Amniotic stem cell (primary cell): Measurements from ENCODE around the gene CNTN5.
"Not testable (repeated sequence)": the region's sequence is repeated elsewhere in the genome, so short reads cannot be mapped to it uniquely, and the experiment has no call there.

Experiments
- DNase-seq: peaks from one replicate; lab custom pipeline; 2025; lab: John Stamatoyannopoulos, UW

Gene CNTN5

DNA sequence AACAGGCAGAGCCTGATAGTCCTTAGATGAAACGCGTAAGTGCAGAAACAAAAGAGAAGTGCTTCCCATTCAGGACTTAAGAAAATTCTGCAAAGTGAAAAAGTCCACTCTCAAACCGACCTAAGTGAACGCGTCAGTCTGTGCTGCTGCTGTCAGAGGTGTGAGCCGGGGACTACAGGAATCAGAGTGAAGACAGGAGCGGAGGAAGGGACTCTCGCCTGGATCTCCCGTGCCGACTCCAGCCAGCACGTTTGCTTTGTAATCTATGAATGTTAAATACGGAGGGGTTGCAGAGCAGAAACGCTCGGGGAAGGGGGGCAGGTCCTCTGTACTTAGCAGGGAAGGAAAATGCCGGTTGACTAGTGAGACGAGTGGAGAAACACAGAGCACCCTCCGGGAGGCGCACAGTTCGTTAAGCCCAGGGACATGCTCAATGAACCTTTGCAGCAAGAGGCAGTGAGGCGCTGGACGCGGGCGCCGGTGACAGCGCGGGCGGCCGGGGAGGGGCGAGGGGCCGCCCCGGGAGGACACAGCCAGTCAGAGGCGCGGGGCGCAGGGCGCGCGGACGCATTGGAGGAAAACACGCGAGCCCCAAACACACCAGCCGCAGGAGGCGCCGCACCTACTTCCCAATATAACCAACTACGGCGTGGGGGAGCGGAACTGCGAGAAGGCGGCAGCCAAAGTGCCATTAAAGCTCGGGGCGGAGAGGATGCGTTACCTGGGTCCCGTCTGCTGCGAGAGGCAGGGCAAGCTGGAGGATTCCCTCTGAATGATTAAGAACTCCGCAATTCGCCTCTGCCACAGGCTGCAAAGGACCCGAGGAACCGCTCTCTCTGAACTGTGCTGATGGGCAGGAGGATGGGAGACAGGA, at the start of gene CNTN5:
Gene CNTN5, plus strand, starts transcription at position 598 of the 874 bp plus-strand sequence.
- no peak for DNase-seq

DNA sequence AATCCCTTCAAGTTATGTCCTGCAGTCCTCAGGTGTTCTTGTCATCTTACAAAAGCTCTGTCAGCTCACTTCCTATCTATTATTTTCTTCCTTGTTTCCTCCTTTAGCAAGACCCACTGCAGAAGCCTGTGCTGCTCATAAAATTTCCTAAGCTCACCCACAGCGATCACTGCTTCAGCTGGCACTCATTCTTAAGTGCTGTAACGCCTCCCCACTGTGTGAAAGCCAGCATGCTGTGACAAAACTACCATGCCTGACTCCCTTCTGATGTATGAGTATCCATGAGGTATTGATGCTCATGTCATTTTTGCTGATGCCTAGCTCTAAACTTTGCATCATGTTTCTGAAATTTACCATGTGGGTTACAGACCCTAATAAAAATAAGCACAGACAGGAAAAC, 41.5 kb upstream of the CNTN5 start:
- DNase-seq = no peak

DNA sequence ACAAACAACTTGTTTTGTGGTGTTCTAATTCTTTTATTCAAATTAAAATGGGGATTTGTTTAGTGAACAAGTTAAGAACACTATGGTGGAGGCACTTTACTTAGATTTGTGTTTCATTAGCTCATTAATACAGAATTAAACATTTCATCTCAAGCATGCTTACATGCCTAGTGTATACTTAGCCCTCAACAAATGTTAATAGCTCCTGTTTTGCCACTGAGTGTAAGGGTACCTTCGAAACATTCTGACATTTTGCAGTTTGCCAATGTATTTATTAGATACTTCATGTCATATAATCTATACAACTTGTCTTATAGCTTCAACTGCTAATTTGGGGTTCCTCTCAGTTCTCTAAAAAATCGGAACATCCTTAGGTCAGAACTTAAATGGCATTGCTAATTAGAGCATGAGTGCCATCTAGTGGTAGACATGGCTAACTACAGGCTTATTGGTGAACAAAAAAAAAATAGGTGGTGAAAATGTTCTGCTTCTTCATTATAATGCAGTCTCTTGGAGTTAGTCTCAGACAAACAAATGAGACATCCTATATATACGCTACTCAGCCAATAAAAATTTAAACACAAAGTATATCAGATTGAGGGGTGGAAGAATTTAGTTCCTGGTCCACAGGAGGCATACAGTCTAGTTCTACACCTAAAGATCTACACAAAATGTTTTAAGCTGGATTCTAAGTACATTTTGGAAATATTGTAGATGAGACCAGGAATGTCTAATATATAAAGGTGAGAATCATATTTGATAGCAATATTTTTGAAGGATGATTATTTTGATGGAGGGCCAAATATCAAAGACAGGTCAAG, 4.9 kb upstream of the CNTN5 start:
- DNase-seq = no peak

DNA sequence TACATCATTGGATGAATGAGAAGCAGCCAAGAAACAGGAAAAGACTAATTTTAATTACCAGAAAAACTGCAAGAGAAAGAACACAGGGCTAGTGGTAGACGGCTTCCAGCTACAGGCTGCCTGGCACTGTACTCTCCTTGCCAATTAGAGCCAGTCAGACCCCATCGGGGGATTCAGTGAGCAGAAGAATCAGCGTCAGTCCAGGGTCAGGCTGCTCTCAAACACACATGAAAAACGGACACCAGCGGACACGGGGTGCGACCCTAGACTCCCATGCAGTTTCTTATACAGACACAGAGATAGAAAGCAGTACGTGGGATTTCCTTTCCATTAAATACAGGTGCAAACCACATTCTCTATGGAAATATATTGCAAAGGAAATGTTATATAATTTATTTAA, 1.1 kb upstream of the CNTN5 start:
- no peak for DNase-seq

DNA sequence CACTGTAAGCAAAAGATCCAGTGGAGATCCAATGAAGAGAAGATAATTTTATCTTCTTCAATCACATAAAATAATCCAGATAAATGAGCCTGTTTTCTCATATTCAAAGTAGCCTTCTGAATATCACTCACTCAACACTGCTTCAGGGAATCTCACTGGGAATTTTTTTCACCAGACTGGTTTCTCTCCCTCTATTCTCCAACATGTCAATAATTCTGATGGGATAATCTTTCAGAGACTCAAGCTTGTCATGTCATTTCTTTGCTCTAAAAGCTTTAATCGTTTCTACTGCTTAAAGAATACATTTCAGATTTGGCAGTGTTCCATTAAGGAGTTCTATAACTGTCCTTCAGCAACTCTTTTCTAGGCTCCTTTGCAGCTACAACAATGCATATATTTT, 16.3 kb downstream of the CNTN5 start:
- DNase-seq = no peak

DNA sequence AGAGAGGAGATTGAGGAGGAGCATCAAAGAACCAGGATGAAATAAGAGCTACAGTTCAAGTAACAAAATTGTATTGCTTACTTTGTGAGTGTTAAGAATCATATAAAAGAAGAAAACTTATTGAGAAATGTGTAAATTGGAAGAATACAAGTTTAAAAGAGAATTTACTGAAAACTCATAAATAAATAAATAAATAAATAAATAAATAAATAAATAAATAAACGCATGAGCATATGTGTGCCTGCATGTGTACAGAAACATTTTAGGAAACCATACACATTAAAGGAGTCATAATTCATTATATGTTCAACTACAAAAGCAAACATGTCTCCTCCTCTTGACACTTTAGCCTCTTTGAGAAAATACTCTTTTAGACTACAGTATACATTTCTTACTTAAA, 42.6 kb downstream of the CNTN5 start:
- DNase-seq = no peak

DNA sequence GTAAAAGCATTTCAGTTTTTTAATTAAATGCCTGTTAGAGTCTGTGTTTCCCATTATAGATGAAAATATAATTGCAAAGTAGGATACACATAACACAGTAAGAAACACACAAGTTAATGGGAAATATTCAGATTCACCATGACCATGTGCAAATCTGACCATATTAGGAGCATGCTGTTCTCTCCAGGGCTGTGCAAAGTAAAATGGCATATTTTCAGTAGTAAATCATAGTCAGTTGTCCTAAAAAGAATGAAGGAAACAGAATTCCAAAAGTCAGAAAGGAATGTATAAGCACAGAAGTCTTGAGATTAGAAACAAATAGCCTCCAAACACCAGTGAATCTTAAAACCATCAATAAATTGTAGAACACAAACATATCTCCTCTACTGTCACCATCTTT, 44.4 kb downstream of the CNTN5 start:
- DNase-seq = no peak

DNA sequence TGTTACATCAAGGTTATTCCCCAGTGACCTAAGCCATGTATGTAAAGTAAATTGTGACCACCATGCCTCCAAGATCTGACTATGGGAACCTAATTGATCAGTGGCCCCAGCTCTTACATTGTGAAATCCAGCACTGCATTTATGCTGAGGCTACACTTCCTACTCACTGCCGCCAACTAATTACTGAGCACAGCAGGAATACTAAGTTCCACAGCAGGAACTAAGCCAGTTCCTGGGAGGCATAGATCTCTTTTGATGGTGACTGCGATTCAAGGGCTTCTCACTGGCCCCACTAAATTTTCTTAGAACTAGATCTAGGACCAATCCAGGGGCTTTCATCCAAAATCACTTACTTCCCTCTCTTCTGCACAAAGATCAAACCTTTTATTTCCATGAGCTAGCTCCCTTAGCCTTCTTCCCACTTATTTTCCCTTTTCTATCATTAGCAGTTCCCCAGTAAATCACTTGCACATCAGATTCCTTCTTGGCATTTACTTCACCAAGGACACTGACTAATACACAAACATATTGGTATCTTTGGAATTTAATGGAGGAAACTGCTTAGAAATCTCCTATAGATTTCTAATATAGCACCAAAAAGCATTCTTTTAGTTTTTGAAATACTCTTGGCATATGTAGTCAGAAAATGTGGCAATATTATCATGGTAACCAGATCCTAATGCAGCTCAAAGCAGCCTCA, 46.0 kb downstream of the CNTN5 start:
- no peak for DNase-seq

DNA sequence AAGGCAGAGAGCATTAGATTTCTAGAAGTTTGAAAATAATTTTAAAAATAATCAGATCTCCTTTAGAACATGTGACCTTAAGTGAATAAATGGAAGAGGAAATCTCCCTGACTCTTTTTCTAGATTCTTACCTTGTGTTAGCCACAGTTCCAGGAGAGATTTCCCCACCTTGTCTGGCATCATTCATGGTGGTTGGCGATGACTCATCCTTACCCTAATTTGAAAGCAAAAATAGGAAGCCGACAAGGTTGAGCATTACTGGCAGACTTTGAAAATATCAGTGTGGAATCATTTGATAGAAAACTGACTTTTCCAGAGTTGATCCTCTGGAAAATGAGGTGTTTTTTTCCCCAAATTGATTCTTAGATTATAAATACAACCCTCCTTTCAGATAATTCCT, 48.1 kb downstream of the CNTN5 start:
- no peak for DNase-seq

DNA sequence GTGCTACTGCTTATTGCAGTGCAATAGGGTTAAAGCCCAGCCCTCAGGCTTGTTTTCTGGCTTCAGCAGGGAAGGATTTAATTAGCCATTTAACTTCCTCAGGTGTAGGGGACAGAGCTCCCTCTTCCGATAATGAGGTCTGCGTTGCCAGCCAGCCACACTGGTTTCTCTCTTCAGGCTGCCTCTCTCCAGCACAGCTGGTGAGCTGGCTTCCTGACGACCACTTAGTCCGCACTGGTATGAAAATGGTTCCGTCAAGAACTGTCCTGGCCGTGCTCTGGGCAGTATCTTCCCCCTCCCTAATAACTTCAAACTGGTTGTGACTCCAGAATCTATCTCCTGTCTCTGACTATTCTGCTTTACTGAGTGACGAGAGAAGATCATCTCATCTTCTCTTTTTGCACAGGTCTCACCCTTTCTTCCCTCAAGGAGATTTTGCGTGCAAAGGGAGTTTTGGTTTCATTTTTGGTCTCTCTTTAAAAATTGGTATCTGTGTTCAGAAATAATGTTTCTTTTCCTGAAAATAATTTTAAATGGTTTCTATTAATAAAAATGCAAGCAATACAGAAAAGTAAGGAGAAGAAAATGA, 49.2 kb downstream of the CNTN5 start:
- DNase-seq = peak; percentile 1

DNA sequence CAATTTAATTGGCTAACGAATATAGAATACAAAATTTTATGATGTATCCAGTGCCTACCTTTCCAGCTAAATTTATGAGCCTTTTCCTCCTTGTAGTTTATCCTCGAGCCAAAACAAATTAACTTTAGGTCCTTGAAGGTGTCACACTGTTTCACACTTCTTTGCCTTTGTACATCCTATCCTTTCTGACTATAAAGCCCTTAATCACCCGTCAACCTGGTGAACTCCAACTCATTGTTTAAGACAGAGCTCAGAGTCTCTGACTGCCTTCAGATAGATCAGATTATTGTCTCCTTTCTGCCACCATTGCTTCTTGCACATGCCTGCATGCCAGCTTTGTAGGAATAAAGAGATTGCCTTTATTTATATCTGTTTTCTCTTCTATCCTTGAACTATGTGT, 58.8 kb downstream of the CNTN5 start:
- no peak for DNase-seq

DNA sequence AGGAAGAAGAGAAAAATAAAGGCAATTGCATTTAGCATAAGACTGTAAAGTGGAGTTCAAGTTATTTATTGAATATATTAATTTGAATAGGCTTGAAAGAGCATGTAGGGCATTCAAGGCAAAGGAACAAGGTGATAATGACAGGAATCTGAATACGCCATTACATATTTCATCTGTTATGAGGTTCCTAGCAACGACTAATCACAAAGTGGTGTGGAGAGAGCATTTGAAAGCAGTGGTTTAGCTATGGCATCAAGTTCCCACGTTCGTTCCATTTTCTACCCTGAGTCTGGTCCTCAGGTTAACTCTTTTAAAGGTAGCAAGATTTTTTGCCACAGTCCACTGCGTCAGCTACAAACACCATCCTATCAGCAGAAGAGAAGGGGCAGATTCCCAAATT, 59.4 kb downstream of the CNTN5 start:
- no peak for DNase-seq

DNA sequence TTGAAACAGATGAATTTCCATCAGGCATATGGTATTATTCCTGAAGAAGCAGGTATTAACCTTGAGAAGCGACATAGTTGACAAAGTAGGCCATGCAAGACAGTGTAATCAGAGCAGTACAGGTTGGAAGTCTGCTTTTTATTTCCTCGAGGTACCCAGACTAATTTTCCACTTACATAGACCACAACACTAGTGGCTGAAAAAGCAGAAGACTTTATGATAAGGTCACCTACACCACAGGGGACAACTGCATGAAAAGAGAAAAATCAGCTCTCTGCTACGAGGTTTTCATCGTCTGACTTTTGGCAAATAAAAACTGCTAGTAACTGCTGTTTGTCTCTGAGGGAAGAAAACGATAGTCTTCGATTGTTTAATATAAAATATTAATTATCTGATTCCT, 77.5 kb downstream of the CNTN5 start:
- DNase-seq = no peak

DNA sequence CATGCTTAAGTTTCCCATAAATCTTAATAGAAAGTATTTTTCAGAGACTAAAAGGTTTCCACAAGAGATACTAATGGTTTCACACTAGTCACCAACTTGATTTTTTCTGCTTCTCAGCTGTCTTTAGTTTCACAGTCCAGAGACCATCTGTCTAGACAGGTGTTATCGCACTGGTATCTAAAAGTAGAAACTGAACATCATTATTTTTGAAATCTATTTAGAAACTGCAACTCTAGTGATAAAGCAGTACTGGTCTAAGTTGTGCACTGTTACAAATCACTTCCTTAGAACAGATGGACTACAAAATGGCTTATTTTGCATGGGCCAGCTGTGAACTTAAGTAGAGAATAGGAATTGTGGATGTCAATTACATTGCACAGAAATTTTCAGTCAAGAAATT, 78.0 kb downstream of the CNTN5 start:
- no peak for DNase-seq

DNA sequence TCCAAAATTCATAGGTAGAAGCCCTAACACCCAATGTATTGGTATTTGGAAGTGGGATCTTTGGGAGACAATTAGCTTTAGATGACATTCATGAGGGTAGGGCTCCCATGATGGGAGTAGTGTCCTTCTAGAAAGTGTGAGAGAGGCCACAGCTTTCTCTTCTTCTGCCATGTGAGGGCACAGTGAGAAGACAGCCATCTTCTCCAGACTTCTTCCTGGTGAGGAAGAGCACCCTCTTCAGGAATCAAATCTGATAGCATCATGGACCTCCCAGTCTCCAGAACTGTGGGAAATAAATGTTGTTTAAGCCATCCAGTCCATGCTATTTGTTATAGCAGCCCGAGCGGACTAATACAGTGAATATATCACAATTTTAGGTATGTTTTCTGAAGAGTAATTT, 96.9 kb downstream of the CNTN5 start:
- no peak for DNase-seq

DNA sequence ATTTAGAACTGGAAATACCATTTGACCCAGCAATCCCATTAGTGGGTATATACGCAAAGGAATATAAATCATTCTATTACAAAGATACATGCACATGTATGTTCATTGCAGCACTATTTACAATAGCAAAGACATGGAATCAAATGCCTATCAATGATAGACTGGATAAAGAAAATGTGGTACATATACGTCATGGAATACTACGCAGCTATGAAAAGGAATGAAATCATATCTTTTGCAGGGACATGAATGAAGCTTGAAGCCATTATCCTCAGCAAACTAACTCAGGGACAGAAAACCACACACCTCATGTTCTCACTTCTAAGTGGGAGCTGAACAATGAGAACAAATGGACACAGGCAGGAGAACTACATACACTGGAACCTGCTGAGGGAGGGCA, 113.1 kb downstream of the CNTN5 start:
- not testable (repeated sequence) for DNase-seq

DNA sequence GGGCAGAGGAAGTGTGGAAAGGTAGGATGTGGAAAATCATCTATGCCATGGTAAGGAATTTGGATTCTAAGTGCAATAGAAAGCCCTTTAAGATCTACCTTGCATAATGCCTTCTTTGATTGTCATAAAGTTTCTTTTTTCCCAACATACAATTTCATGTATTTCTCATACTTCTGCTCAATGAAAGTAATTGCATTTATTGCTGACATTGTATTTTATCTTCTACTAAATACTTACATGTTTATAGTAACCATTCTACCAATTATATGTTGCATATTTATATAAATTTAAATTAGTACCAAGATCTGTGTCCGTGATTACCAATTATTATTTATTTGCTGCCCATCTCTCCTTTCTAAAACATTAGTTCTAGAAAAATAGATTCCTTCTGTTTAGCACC, 114.8 kb downstream of the CNTN5 start:
- no peak for DNase-seq

DNA sequence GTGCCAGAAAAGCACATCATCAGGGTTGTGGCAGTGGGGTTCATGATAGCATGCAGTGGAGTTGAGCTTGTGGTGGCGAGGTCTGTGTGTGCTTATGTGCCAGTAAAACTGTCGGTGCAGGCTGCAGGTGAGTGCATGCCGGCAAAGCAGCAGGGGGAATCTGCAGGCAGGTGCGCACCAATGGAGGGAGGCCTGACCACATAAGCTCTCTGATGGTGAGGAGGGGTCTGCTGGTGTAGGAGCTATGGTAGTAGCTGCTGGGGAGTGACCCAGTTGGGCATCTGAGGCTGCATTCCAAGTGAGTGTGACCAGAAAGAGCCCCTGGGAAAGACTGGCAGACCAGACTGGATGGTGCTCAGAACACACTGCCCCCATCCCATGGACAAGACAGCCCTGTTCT, 121.5 kb downstream of the CNTN5 start:
- DNase-seq = no peak

DNA sequence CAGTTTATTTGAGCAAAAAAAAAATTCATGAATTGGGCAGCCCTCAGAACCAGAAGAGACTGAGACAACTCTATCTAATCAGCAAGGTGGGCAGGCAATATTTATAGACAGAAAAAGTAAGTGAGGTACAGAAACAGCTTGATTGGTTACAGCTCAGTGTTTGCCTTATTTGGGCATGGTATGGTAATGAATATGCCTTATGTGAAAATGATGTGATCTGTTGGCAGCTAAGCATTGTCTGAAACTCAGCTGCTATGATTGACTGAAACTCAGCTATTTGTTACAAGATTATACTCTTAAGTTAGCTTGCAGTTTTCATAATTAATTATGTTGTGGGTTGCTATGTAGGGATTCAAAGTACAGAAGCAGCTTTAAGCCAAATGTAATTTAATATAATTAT, 127.6 kb downstream of the CNTN5 start:
- DNase-seq = no peak

DNA sequence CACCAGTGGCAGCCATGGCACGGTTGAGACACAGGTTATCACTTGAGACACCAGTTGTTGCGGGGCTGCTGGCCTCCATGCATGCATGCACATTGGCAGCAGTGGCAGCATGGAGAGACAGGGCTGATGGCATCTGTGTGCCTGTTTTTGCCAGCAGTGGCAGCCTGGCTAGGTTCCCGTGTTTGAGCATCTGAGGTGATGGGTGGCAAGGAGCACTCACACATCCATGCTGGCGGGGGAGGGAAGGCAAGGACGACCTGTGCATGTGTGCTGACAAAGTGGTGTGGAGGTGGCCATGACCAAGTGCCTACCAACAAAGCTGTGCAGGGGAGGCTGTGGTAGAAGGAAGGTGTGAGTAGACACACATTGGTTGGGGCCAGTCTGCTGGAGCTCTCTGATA, 133.5 kb downstream of the CNTN5 start:
- no peak for DNase-seq

DNA sequence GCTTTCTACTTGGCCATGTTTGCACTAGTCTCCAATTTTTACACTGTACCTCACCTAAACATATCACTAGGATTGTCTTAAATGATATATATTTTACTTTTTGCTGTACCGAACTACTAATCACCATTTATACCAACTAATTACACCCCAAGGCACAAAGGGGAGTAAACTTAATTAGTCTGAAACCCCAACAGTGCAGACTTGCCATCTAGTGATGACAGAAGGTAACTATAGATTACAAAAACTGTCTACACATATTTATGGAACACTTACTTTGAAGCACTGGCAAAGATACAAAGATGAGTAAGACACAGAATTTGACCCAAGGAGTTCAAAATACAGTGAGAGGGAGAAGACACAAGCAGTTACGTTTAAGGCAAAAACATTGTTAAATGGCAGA, 139.7 kb downstream of the CNTN5 start:
- no peak for DNase-seq

DNA sequence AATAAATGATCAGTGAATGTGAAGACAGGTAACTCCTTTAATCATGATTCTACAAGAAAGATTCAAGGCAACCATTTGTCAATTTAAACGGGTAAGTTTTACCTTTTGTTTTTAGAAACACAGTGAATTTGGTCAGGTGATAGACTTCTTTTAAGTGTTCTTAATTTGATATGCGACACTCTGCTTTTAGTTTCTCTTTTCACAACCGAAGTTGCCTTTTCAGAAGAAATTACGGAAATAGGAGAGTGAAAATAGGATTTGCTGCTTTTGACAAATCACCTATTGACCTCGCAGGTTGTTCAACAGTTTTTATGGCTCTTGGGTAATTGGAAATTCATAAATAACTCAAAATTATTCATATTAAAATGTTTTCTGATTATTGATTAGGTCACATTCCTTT, 142.1 kb downstream of the CNTN5 start:
- no peak for DNase-seq
